HCT116 (cell line): ENCODE results near the gene TSPAN15. TPM values are rescaled to one million over a fixed set of nuclear protein-coding genes. Genes with fewer than 3 reads are reported as not detected.

Experiments
- ATAC-seq: fragments of 200-7000 bp; cut with Tn5 transposase; 2 replicates; pipeline ENCODE4 v1.9.1; 2020; ENCODE audit warnings: mild to moderate bottlenecking, moderate library complexity
- BruUV-seq: library from RNA; stranded (reverse); fragments of 400-500 nt; replicated peaks from 2 replicates; lab custom pipeline; 2021; lab: Mats Ljungman, UMichigan
- CTCF ChIA-PET: fragments of 300-600 bp; sonication (Branson Sonifier 250); formaldehyde crosslinking; loops from one replicate; lab custom pipeline; 2021; ENCODE audit warnings: antibody characterized with exemption; lab: Charles Lee
- POLR2A ChIA-PET: fragments of 300-600, 350-600 bp; sonication (Branson Sonifier 250); formaldehyde crosslinking; loops from one replicate; lab custom pipeline; 2021; ENCODE audit warnings: antibody characterized with exemption; lab: Charles Lee
- RAD21 ChIA-PET, 2 experiments: fragments of 300-600 bp; sonication (Branson Sonifier 250); formaldehyde crosslinking; loops; one replicate each; lab custom pipeline; 2023; ENCODE audit warnings: low total read pairs in 2 of 2; ENCODE audit not compliant: uncharacterized antibody in 2 of 2, unreplicated experiment in 2 of 2, low non-redundant PET in 1 of 2; lab: Charles Lee
- DNase-seq: peaks from one replicate; pipeline ENCODE4 v3.0.0-alpha.2; 2010; ENCODE audit warnings: low read depth, low spot score
- H2AFZ ChIP-seq: fragments of 200-600 bp; shearing (Covaris generic), sonication (generic); 2 replicates; pipeline ENCODE4 v1.6.1; 2017; ENCODE audit warnings: low read depth, mixed run types, mixed read lengths, antibody characterized with exemption, low read length; ENCODE audit not compliant: poor library complexity, severe bottlenecking
- H3K27ac ChIP-seq: 2 replicates; pipeline ENCODE4 v1.5.1; 2012; ENCODE audit warnings: low read depth, low read length
- H3K27me3 ChIP-seq: fragments of 200-600 bp; sonication (generic); 2 replicates; pipeline ENCODE4 v1.6.1; 2016; ENCODE audit warnings: mixed run types, low read length, mixed read lengths; ENCODE audit not compliant: insufficient read depth
- H3K36me3 ChIP-seq, 2 experiments: fragments of 200-500 bp in 1 of 2; fragments of 200-600 bp in 1 of 2; sonication (Bioruptor generic) in 1 of 2; sonication (generic) in 1 of 2; 2 replicates each; pipeline versions ENCODE4 v1.5.1 to v1.6.1; 2014 to 2016; ENCODE audit warnings: low read length in 2 of 2, inconsistent platforms in 1 of 2, mixed read lengths in 1 of 2, mixed run types in 1 of 2; ENCODE audit not compliant: insufficient read depth in 2 of 2, control insufficient read depth in 1 of 2
- H3K4me1 ChIP-seq, 2 experiments: fragments of 200-600 bp in 1 of 2; sonication (generic) in 1 of 2; 2 replicates each; pipeline versions ENCODE4 v1.5.1 to v1.6.1; 2012 to 2017; ENCODE audit warnings: low read length in 2 of 2, inconsistent platforms in 1 of 2, mild to moderate bottlenecking in 1 of 2, mixed read lengths in 1 of 2, mixed run types in 1 of 2, moderate library complexity in 1 of 2; ENCODE audit not compliant: insufficient read depth in 2 of 2, control insufficient read depth in 1 of 2
- H3K4me2 ChIP-seq: fragments of 200-600 bp; sonication (generic); 2 replicates; pipeline ENCODE4 v1.6.1; 2017; ENCODE audit warnings: mixed run types, low read length, mixed read lengths
- H3K4me3 ChIP-seq, 2 experiments: fragments of 200-600 bp in 1 of 2; sonication (generic) in 1 of 2; replicated peaks in 1 of 2; 2 replicates each; pipeline ENCODE4 v1.5.1; 2011 to 2016; ENCODE audit warnings: low read length in 2 of 2, control low read depth in 1 of 2, low read depth in 1 of 2, mild to moderate bottlenecking in 1 of 2, mixed read lengths in 1 of 2, mixed run types in 1 of 2
- H3K79me2 ChIP-seq: fragments of 200-600 bp; sonication (generic); 2 replicates; pipeline ENCODE4 v1.6.1; 2017; ENCODE audit warnings: mild to moderate bottlenecking, mixed run types, low read length, moderate library complexity, mixed read lengths; ENCODE audit not compliant: insufficient read depth
- H3K9ac ChIP-seq: fragments of 200-600 bp; sonication (generic); 2 replicates; pipeline ENCODE4 v1.6.1; 2016; ENCODE audit warnings: low read length, mixed read lengths
- H3K9me2 ChIP-seq: fragments of 200-600 bp; sonication (generic), shearing (Covaris generic); 2 replicates; pipeline ENCODE4 v1.6.1; 2017; ENCODE audit warnings: mixed run types, mild to moderate bottlenecking, moderate library complexity; ENCODE audit not compliant: insufficient read depth
- H3K9me3 ChIP-seq, 2 experiments: fragments of 200-500 bp in 1 of 2; fragments of 200-600 bp in 1 of 2; sonication (Bioruptor generic) in 1 of 2; sonication (generic) in 1 of 2; 2 replicates each; pipeline ENCODE4 v1.6.1; 2014 to 2017; ENCODE audit warnings: low read length in 2 of 2, mixed read lengths in 2 of 2, inconsistent platforms in 1 of 2, low read depth in 1 of 2, mild to moderate bottlenecking in 1 of 2, mixed run types in 1 of 2, moderate library complexity in 1 of 2; ENCODE audit not compliant: control insufficient read depth in 1 of 2, insufficient read depth in 1 of 2
- H4K20me1 ChIP-seq: fragments of 200-600 bp; sonication (generic), shearing (Covaris generic); 2 replicates; pipeline ENCODE4 v1.6.1; 2017; ENCODE audit warnings: mixed run types, mild to moderate bottlenecking, moderate library complexity; ENCODE audit not compliant: insufficient read depth
- ATF3 ChIP-seq: IDR thresholded peaks from 2 replicates; pipeline ENCODE4 v1.6.1; 2012
- CBX3 ChIP-seq: IDR thresholded peaks from 2 replicates; pipeline ENCODE4 v1.6.1; 2012; ENCODE audit warnings: low read depth
- CTCF ChIP-seq, 3 experiments: fragments of 200-600 bp in 1 of 3; sonication (generic) in 1 of 3; IDR thresholded peaks in 2 of 3; conservative IDR thresholded peaks in 1 of 3; 2 replicates each; pipeline ENCODE4 v1.5.1; 2012 to 2017; ENCODE audit warnings: low read depth in 2 of 3, low read length in 2 of 3, antibody characterized with exemption in 1 of 3, borderline replicate concordance in 1 of 3, control low read depth in 1 of 3, mild to moderate bottlenecking in 1 of 3, mixed read lengths in 1 of 3, mixed run types in 1 of 3, moderate library complexity in 1 of 3; ENCODE audit not compliant: insufficient read depth in 1 of 3
- EGR1 ChIP-seq: IDR thresholded peaks from 2 replicates; pipeline ENCODE4 v1.6.1; 2012; ENCODE audit warnings: low read depth
- ELF1 ChIP-seq: IDR thresholded peaks from 2 replicates; pipeline ENCODE4 v1.6.1; 2012; ENCODE audit warnings: low read depth, borderline replicate concordance
- EZH2 ChIP-seq: fragments of 200-600 bp; sonication (generic); IDR thresholded peaks from 2 replicates; pipeline ENCODE4 v1.6.1; 2017; ENCODE audit warnings: antibody characterized with exemption, mixed run types
- FOSL1 ChIP-seq: IDR thresholded peaks from 2 replicates; pipeline ENCODE4 v1.6.1; 2012; ENCODE audit warnings: low read depth
- JUND ChIP-seq: IDR thresholded peaks from 2 replicates; pipeline ENCODE4 v1.6.1; 2012
- MAX ChIP-seq: IDR thresholded peaks from 2 replicates; pipeline ENCODE4 v1.6.1; 2012
- RAD21 ChIP-seq: IDR thresholded peaks from 2 replicates; pipeline ENCODE4 v1.6.1; 2012; ENCODE audit warnings: low read depth, mild to moderate bottlenecking
- REST ChIP-seq: IDR thresholded peaks from 2 replicates; pipeline ENCODE4 v1.6.1; 2012; ENCODE audit warnings: low read depth
- SIN3A ChIP-seq: IDR thresholded peaks from 2 replicates; pipeline ENCODE4 v1.6.1; 2012; ENCODE audit warnings: low read depth
- SP1 ChIP-seq: IDR thresholded peaks from 2 replicates; pipeline ENCODE4 v1.6.1; 2012; ENCODE audit warnings: low read depth
- TCF7L2 ChIP-seq: IDR thresholded peaks from 2 replicates; pipeline ENCODE4 v1.7.0; 2011; ENCODE audit warnings: borderline replicate concordance, inconsistent platforms; ENCODE audit not compliant: insufficient read depth, insufficient read length; ENCODE audit errors: extremely low read depth
- YY1 ChIP-seq: IDR thresholded peaks from 2 replicates; pipeline ENCODE4 v1.6.1; 2011; ENCODE audit warnings: low read length, low read depth, moderate library complexity, mild to moderate bottlenecking; ENCODE audit not compliant: insufficient replicate concordance; ENCODE audit errors: extremely low read depth
- ZNF274 ChIP-seq: fragments of 200-500 bp; sonication (Bioruptor generic); IDR thresholded peaks from 2 replicates; pipeline ENCODE4 v1.6.1; 2014; ENCODE audit warnings: mild to moderate bottlenecking, low read depth, low read length, inconsistent platforms
- intact Hi-C: fragments of 100-400 bp; cut with micrococcal nuclease; formaldehyde crosslinking; loops from 2 replicates; pipeline ENCODE4 v1.10.0; 2022
- total RNA-seq: library from RNA; stranded (reverse); gene quantifications from one replicate; pipeline ENCODE4 v1.2.1, GENCODE V29; 2021; ENCODE audit not compliant: unreplicated experiment

TSPAN15 gene
- total RNA-seq, 1 experiment from 2014 or later: 16.0 TPM

GRCh38 chr10:69443354-69443753 is 7.9 kb upstream of the TSPAN15 start:
- Histone ChIP-seq H4K20me1 (no peaks in the 10 kb centered on the region), H2AFZ (no peak overlapping the region), H3K9me2 (no peaks in the 10 kb centered on the region), H3K9ac (no peak overlapping the region), H3K9me3 (no peaks in the 10 kb centered on the region), H3K4me3 (no peak overlapping the region)
- no TSS peak for BruUV-seq
- ChIA-PET CTCF (interaction anchor here (1.8 kb wide), 1 partner anchor 35 kb away, joined by 5 read pairs; no protein-coding TSS in a partner anchor), POLR2A (no interaction called here)
- TF ChIP-seq RAD21 (no peak), CTCF (IDR thresholded peaks at IDR 0.05 in 2 of 3, conservative IDR thresholded peaks at IDR 0.05 in 1 of 3; ENCODE audit: borderline replicate concordance in 1 of 3, insufficient read depth in 1 of 3, low read depth in 2 of 3, low read length in 2 of 3) (no peak), CBX3 (no peak), EZH2 (no peak), YY1 (no peak)
- TF ChIP-seq, all 23 proteins: peak for 0
- no peaks in the 10 kb centered on the region for H3K36me3 ChIP-seq
- H3K4me1 ChIP-seq: peaks cover 34 to 62% of the 10 kb centered on the region in 2 experiments
- ATAC-seq (no peak), DNase-seq (no peak)
- H3K27ac ChIP-seq: no peak overlapping the region
- H3K27me3 ChIP-seq: no peaks in the 10 kb centered on the region
- H3K4me2 ChIP-seq: no peak overlapping the region
- no peaks in the 10 kb centered on the region for H3K79me2 ChIP-seq
- RAD21 ChIA-PET: no interaction called here
- intact Hi-C loops: no loop called here

- Histone ChIP-seq H3K27ac (no peak overlapping the region), H3K9me2 (no peaks in the 10 kb centered on the region), H3K9me3 (no peaks in the 10 kb centered on the region), H3K36me3 (no peaks in the 10 kb centered on the region), H2AFZ (no peak overlapping the region), H3K4me2 (peak overlapping the region; percentile 67), H3K4me1 (peaks cover 24 to 59% of the 10 kb centered on the region in 2 experiments), H3K27me3 (no peaks in the 10 kb centered on the region), H3K9ac (0 out of 2 replicates have a peak overlapping the region, but pooled peaks have one; percentile 14), H4K20me1 (no peaks in the 10 kb centered on the region), H3K79me2 (no peaks in the 10 kb centered on the region), H3K4me3 (no peak overlapping the region)
- DNase-seq (no peak), ATAC-seq (no peak)
- ChIA-PET RAD21 (no interaction called here), CTCF (interaction anchor here (1.8 kb wide), 1 partner anchor 37 kb away, joined by 5 read pairs; no protein-coding TSS in a partner anchor), POLR2A (no interaction called here)
- intact Hi-C loops: no loop called here
- BruUV-seq: no TSS peak
- TF ChIP-seq REST (no peak), CBX3 (no peak), SP1 (no peak), ATF3 (no peak), RAD21 (no peak), SIN3A (no peak), MAX (no peak), ZNF274 (no peak), ELF1 (no peak), EGR1 (no peak), JUND (no peak), TCF7L2 (no peak), FOSL1 (no peak)
These were observed 6.2 kb upstream of the TSPAN15 start for GRCh38 chr10:69445041-69445440.
